ENCODE results near the gene PFKFB1. TPM values are rescaled to one million over a fixed set of nuclear protein-coding genes. Genes with fewer than 3 reads are reported as not detected.
"Not testable (repeated sequence)": the region's sequence is repeated elsewhere in the genome, so short reads cannot be mapped to it uniquely, and the experiment has no call there.

Gene PFKFB1
- total RNA-seq, 1 donor from 2014 or later: 0.27 TPM

DNA sequence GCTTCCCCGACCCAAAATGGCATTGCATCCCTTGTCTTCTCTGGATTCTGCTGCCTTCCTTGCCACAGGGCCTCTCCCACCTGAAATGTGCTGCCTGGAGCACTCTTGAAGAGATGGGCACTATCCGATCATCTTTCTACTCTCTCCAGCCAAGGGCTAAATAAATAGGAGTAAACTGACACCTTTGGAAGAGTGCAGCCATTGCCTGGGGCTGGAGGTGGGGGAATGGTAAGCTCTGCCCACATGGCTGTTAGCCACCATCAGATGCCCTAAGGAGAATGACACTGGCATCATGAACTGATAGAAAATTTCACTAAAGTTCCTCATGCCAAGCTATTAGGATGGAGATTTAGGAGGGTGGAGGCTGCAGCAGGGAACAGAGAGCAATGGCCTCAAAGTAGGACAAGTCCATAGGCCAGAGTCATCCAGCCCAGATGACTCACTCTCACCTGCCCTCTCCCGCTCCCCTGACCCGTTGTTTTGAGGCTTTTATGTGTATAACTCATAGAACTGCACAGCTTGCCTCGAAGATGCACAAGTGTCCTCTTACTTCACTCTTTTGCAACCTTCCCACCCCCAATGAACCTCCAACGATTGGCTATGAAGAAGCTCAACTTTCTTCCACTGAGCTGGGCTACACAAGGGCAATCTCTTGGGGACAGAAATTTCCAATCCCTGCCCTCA lies 822 bp upstream of the PFKFB1 start:
- intact Hi-C loops (cut with micrococcal nuclease): no loop called here

DNA sequence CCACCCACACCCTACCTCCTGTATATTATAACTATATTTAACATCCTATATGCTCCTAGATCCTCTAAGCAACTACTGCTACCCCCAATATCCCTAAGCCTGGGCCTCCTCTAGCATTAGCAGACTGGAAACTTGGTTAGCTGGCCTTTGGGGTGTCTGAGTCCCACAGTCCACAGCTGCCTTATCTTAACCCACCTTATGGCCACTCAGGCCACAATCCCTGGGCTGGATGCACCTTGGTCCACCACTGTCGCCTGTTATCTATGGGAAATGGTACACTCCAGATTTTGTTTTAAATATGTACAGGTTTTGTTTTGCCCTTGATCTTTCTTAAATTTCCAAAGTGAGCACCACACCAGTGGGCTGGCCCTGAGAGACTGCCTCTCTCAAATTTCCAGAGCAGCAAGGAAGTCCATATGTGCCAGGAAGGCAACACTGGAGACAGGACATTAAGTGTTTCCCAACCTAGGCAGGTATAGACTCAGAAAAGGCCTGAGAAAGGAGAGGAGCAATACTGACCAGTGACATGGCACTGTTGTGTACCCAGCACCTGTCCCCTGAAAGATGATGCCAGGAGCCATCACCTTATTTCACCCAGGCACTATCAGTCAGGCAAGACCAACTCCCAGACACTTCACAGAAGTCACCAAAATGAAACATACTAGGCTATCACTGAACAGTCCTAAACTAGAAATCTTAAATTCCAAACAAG lies 921 bp downstream of the PFKFB1 start:
- intact Hi-C loops (cut with micrococcal nuclease): no loop called here

DNA sequence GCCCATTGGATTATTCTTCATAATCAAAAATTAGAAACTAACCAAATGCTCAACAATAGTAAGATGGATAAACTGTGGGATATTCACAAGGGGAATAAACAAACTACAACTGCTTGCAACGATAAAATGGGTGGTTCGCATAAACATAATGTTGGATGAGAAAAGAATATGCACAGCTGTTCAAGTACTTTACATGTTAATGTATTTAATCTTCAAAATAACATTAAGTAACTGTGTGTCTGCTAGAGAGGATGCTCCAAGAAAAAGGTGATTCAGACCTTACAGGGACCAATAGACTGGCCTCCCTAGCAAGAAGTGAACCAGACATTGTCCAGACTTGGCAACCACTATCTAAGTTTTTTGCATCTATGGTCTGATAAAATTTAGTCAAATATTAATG lies 2.3 kb downstream of the PFKFB1 start:
- intact Hi-C loops (cut with micrococcal nuclease): no loop called here

DNA sequence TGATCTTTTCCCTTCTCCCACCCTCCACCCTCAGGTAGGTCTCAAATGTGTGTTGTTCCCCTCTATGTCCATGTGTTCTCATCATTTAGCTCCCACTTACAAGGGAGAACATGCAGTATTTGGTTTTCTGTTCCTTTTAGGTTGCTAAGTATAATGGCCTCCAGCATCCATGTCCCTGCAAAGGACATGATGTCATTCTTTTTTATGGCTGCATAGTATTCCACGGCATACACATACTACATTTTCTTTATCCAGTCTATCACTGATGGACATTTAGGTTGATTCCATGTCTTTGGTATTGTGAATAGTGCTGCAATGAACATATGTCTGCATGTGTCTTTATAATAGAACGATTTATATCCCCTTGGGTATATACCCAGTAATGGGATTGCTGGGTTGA lies 10.7 kb downstream of the PFKFB1 start:
- intact Hi-C loops (cut with micrococcal nuclease): not testable (repeated sequence)

DNA sequence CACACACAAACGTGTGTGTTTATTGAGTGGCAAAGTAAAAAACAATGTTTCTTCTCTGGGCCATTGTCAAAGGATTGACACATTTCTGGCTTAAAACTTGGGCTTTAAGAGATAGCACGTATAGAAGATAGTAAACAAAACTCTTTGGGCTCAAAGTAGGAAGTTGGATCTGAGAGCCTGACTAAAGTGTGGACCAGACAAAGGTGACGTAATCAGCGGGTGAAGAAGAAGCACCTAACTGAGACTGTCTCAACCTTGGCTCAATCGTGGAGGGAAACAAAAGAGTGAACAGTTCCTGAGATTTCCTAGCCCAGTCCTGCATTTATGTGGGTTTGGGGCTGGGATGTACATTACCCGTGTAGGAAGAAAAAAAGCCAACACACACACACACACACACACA lies 13.7 kb downstream of the PFKFB1 start:
- intact Hi-C loops (cut with micrococcal nuclease): no loop called here

DNA sequence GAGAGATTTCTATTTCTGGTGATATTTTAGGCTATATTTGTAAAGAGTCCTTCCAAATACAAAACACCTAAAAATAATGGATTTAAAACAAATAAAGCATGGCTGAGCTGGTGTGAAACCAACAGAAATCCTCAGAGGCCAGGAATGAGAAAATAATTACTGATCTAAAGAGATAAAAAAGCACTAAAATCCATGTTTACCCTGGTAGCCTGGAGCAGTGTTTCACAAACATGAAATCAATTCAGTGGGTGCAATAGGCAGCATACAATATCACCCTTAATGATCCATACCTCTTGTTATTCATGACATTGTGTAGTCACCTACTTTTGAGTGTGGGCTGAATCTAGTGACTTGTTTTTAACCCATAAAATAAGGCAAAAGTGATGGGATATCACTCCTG lies 14.6 kb downstream of the PFKFB1 start:
- intact Hi-C loops (cut with micrococcal nuclease): no loop called here

DNA sequence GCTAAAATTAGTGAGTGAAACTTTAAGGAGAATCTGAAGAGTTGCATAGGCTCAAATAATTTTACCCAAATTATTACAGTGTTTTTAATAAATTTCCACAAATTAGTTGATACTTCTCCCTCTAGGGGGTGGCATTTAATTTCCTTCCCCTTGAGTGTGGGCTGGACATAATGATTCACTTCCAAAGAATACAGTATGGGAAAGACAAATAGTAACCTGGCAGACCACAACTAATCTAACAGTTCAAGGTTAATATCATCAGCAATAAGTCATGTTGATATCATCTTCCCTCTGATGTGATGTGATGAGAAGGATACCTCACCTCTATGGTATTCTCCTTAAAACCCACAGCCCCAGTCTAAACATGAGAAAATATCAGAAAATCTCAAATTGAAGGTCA lies 15.5 kb downstream of the PFKFB1 start:
- intact Hi-C loops (cut with micrococcal nuclease): no loop called here

DNA sequence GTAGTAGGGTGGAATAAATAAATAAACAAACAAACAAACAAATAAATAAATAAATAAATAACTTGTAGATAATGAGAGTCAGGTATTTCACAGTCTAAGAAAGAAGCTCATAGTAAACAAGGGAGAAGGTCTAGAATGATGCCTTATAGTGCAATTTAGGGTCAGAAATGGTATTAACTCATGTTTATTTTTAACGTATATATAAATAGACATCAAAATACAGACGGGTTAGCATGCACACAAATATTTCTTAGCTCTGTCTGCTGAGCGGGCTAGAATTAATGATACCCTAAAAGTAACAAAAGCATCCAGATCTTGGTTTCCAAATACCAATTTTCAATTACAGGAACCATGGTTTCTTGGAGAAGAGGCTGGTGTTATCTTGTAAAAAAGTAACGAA lies 16.6 kb downstream of the PFKFB1 start:
- intact Hi-C loops (cut with micrococcal nuclease): no loop called here

DNA sequence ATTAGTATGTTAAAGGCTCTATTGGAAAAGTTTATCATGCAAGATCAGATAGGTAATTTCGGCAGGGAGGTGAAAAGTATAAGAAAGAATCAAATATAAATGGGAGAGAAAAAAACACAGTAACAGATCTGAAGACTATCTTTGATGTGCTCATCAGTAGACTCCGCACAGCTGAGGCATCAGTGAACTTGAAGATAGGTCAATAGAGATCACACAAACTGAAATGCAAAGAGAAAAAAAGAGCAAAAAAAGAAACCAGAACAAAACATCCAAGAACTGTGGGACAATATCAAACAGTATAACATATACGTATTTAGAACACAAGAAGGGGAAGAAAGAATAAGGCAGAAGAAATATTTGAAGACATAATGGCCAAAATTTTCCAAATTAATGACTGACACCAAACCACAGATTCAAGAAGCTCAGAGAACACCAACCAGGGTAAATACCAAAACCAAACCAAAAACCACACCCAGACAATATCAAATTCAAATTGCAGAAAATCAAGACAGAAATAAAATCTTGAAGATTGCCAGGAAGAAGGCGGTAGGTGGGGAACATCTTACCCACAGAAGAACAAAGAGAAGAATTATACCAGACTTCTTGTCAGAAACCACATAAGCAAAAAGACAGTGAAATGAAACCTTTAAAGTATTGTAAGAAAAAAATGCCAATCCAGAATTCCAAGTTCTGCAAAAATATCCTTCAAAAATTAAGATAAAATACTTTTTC lies 29.1 kb downstream of the PFKFB1 start:
- intact Hi-C loops (cut with micrococcal nuclease): no loop called here

DNA sequence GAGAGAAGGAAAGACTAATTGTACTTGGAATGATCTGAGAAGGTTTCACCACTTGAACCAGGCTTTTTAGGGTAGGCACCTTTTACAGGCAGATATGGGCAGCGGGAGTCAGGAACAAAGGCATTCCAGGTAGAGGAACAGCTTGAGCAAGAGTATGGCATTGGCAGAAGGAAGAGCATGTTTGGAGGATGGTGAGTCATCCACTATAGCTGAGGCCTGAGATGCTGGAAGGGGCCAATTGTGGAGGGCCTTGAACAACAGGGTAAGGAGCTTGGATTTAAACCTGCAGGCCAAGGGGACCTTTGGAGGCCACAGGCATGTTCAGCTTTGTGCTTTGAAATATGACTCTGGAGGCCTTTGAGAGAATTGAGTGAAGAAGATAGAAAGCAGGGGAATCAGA lies 32.2 kb downstream of the PFKFB1 start:
- intact Hi-C loops (cut with micrococcal nuclease): no loop called here

DNA sequence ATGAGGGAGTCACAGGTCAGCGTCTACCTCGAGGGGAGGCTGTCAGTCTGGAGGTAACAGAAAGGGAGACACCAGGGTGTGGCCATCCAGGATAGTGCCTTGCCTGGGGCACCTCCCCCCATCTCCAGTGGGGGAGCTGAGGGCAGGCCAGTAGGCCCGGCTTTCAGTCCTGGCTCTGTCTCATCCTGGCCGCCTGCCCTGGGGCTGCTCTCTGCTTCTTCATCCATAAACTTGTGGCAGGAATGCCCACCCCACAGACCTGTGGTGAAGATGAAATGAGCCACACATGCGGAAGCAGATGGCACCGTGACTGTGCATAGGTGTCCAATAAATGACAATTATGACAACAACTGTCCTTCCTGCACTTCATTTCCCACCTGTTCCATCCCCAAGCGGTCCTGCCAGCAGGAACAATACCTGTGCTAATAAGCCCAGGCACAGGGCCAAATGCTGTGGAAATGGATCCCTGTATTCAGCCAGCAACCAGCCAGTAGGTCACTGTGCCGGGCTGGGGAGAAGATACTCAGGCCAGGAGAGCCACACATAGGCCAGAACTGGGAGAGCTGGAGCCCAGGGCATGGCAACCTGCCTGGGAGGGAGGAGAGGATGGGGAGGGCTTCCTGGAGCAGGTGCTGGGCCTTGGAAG lies 43.1 kb downstream of the PFKFB1 start:
- intact Hi-C loops (cut with micrococcal nuclease): no loop called here

DNA sequence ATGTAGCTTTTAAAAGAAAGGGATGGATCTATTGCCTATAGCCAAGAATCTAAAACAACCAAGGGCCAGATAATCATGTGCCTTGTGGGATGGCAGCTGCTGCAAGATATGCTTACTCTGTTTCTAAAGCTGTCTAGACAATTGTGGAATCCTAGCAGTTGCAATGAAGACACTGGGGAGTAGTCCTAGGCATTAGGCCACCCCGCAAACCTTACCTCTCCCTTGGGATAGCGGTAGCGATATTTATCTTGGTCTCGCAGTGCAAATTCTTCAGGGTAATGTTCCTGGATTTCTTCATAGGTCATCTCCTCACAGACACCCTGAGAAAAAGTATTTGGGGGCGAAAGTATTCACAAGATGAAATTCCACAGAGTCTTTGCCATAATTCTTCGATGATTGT lies 48.8 kb downstream of the PFKFB1 start:
- intact Hi-C loops (cut with micrococcal nuclease): no loop called here

DNA sequence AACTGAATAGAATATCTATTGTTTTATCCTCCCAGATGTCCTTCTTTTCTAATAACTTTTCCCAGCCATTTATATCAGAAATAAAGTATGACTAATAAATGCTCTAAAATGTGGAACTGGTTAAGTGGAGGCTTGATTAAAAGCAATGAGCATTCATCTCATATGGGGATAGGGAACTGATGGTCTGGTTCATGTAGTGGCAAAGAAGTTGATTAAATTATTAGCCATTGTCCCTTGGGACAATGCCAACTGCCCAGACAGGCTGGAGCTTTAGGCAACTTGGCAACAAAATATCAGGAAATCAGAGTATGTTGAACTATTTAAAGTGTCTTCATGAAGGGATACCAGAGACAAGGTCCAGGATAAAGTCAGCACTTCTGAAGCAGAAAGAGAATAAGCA lies 49.2 kb downstream of the PFKFB1 start:
- intact Hi-C loops (cut with micrococcal nuclease): no loop called here

DNA sequence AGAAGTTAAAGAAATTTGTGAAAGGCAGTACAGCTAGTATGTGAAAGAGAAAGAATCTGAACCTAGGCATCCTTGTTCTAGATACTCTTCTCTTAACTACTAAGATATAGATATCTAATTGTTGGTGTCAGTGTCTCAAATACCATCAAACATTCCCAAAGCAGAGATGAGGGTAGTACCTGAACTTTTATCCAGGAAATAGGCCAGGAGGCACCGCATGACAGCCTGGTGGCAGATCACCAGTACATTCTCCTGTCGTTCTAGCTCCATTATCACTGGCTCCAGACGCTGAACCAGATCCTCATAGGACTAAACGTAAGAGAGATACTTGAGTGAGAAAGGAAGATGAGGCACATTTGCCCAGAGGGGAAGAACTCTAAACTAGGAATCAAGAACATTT lies 56.6 kb downstream of the PFKFB1 start:
- intact Hi-C loops (cut with micrococcal nuclease): no loop called here

DNA sequence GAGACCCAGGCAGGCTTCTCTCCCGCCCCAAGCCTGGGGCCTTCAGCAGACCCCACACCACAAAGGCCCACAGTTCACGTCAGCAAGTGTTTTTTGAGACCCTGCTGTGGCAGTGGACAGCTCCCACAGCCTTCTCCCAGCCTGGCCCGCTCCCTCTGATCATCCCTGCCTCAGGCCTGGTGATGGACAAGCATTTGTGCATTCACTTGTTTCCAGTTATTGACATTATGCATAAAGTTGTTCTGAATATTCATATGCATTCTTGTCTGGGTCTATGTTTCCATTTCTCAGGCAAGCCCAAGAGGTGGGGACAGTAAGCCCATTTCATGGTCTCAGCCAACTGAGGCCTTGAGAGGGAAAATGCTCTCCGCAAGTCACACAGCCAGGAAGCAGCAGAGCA lies 58.7 kb downstream of the PFKFB1 start:
- intact Hi-C loops (cut with micrococcal nuclease): no loop called here

DNA sequence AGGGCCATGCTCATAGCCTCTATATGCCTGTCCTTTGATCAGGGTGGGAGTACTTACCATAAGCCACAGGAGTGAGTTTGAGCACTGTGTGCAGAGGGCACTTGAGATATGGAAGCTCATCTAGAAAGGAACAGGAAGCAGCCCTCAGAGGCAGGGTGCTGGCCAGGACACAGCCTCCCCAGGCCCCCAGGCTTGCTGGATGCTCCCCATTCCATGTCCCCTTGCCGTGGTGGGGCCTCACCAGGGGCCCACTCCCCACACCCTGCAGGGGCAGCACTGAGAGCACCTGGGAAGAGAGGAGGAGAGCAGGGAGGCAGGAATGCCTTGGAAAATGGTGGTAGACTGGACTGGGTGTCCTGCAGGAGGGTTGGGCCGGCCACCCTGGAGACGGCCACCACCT lies 59.1 kb downstream of the PFKFB1 start:
- intact Hi-C loops (cut with micrococcal nuclease): no loop called here

DNA sequence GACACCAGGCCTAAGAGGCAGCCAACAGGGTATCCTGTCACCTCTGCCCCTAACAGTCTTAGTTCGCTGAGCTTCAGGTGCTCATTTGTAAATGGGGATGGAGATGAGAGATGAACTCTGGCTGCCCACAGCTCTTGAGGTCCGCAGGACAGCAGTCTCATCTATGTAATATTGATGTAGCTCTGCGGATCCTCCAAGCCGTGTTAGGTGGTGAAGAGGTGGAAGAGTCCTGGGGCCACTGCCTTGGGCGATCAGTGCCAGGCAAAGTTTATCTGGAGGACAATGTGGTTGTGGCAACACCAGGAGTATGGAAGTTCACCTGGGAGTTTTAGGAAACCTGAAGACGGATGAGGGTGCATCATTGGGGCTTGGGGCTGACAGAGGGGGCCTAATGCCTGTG lies 59.9 kb downstream of the PFKFB1 start:
- intact Hi-C loops (cut with micrococcal nuclease): no loop called here

DNA sequence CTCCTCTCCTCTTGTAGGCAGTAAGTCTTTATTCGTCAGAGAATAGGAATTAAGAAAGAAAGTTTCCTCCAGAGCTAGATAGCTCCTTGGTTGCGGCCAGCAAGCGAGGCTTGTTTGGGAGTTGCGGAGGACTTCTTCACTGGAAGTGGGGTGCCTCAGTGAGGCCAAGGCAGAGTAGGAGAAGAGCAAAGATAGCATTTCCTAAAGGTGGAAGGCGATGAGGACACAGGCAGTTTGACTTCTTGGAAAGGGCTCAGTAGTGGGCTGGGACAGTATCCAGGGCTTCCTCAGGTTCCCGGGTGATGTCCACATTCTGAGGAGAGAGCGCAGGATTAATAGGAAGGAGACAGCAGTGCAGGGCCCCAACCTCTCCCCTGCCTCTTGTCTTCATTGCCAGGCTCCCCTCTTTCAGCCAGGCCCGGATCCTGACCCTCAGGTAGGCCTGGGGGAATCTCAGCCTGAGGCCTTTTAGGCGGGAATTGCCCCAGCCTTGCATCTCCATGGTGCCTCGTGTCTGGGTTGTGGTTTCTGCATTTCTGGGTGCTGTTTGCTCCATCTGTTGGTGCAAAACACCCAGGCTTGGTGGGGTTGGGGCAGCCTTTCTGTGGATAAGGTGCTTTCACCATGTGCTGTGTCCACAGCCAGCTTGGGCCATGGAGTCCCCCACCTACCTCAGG lies 60.7 kb downstream of the PFKFB1 start:
- intact Hi-C loops (cut with micrococcal nuclease): no loop called here

DNA sequence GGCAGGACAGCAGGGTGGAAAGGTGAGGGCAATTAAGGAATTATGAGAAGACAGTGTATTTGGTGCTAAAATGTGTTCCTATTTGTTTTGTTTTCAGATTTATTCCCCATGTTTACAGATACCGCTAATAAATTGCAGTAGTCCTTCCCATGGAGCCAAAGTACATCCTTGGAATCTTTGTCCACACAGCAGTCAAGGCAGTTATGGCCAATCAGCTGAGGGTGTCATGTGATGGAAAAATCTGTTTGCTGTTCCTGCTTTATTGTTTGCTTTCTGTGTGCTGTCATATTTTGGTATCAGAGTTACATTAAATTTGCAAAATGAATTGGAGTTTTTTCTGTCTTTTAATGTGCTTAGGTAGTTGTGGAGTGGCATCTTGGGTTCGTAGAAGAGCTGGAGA lies 62.9 kb downstream of the PFKFB1 start:
- intact Hi-C loops (cut with micrococcal nuclease): no loop called here

DNA sequence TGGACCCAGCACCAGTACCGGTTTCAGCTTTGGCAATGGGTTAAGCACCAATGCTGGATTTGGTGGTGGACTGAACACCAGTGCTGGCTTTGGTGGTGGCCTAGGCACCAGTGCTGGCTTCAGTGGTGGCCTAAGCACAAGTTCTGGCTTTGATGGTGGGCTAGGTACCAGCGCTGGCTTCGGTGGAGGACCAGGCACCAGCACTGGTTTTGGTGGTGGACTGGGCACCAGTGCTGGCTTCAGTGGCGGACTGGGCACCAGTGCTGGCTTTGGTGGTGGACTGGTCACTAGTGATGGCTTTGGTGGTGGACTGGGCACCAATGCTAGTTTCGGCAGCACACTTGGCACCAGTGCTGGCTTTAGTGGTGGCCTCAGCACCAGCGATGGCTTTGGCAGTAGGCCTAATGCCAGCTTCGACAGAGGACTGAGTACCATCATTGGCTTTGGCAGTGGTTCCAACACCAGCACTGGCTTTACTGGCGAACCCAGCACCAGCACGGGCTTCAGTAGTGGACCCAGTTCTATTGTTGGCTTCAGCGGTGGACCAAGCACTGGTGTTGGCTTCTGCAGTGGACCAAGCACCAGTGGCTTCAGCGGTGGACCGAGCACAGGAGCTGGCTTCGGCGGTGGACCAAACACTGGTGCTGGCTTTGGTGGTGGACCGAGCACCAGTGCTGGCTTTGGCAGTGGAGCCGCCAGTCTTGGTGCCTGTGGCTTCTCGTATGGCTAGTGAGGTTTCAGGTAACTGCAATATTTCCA lies 63.5 kb downstream of the PFKFB1 start:
- intact Hi-C loops (cut with micrococcal nuclease): no loop called here

DNA sequence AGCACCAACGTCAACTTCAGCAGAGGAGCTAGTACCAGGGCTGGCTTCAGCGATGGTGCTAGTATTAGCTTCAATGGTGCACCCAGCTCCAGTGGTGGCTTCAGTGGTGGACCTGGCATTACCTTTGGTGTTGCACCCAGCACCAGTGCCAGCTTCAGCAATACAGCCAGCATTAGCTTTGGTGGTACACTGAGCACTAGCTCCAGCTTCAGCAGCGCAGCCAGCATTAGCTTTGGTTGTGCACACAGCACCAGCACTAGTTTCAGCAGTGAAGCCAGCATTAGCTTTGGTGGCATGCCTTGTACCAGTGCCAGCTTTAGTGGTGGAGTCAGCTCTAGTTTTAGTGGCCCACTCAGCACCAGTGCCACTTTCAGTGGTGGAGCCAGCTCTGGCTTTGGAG lies 65.1 kb downstream of the PFKFB1 start:
- intact Hi-C loops (cut with micrococcal nuclease): no loop called here
